ENCODE data around the gene ZNF709.
"Not testable (repeated sequence)": the region's sequence is repeated elsewhere in the genome, so short reads cannot be mapped to it uniquely, and the experiment has no call there.

Gene ZNF709

DNA sequence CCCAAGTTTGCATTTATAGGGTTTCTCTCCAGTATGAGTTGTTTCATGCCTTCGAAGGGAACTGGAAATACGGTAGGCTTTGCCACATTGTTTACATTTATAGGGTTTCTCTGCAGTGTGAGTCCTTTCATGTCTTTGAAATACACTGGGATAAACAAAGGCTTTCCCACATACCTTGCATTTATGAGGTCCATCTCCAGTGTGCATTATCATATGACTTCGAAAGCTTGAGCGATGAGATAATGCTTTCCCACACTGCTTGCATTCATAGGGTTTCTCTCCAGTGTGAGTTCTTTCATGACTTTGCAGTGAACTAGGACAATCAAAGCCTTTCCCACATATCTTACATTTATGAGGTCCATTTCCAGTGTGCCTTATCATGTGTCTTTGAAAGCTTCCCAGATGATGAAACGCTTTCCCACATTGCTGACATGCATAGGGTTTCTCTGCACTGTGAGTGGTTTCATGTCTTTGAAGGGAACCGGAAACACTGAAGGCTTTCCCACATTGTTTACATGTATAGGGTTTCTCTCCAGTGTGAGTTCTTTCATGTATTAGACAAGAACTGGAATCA, 53.8 kb downstream of the ZNF709 start:
- not testable (repeated sequence) for H3K4me1 Mint-ChIP-seq (ENCODE audit: low read depth in 2 of 2); H3K27ac Mint-ChIP-seq; ATAC-seq (replicated peaks); H3K27me3 Mint-ChIP-seq; DNase-seq; H3K9me3 Mint-ChIP-seq; H3K4me3 Mint-ChIP-seq
- peaks cover 12% of the 10 kb centered on the region for H3K36me3 Mint-ChIP-seq (ENCODE audit: insufficient read depth)

DNA sequence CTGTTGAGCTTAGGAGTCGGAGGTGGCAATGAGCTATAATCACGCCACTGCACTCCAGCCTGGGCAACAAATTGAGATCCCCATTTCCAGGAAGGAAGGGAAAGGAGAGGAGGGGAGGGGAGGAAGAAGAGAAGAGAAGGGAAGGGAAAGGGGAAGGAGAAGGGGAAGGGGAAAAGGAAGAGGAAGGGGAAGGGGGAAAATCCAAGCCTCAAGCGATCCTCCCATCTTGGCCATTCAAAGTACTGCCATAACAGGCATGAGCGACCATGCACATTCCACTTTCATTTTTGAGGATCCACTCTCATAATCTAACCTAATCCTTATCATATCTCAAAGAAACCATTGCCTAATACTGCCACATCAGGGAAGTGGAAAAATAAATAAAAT, 58.7 kb downstream of the ZNF709 start:
- Mint-ChIP-seq H3K4me3 (no peak overlapping the region), H3K27ac (no peak overlapping the region), H3K9me3 (peaks cover 5 to 6% of the 10 kb centered on the region in 2 donors), H3K36me3 (ENCODE audit: insufficient read depth) (peaks cover 8% of the 10 kb centered on the region), H3K27me3 (no peaks in the 10 kb centered on the region), H3K4me1 (ENCODE audit: low read depth in 2 of 2) (no peaks in the 10 kb centered on the region)
- DNase-seq (no peak), ATAC-seq (replicated peaks) (no peak)

DNA sequence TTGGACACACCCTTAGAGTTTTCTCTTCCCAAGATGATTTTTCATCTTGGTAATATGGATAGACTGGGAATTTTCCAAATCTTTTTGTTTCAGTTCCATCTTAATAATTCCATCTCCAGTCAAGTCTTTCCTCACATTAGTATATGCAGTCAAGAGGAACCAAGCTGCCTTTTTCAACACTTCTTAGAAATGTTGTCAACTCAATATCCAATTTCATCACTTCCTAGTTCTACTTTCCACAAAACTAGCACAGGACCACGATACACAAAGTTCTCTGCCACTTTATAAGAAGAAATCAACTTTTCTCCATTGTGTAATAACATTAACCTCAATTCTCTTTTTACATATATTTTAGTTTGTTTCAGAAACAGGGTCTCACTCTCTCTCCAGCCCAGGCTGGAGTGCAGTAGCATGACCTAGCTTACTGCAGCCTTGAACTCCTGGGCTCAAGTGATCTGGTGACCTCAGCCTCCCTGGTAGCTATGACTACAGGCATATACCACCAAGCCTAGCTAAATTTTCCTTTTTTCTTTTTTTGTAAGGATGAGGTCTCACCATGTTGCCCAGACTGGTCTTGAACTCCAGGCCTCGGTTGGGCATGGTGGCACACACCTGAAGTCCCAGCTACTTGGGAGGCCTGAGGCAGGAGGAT, 59.3 kb downstream of the ZNF709 start:
- ATAC-seq (replicated peaks) (no peak), DNase-seq (no peak)
- Mint-ChIP-seq H3K4me1 (ENCODE audit: low read depth in 2 of 2) (no peaks in the 10 kb centered on the region), H3K27me3 (no peaks in the 10 kb centered on the region), H3K27ac (no peak overlapping the region), H3K36me3 (ENCODE audit: insufficient read depth) (peaks cover 4% of the 10 kb centered on the region), H3K9me3 (peaks cover 5 to 6% of the 10 kb centered on the region in 2 donors), H3K4me3 (no peak overlapping the region)

DNA sequence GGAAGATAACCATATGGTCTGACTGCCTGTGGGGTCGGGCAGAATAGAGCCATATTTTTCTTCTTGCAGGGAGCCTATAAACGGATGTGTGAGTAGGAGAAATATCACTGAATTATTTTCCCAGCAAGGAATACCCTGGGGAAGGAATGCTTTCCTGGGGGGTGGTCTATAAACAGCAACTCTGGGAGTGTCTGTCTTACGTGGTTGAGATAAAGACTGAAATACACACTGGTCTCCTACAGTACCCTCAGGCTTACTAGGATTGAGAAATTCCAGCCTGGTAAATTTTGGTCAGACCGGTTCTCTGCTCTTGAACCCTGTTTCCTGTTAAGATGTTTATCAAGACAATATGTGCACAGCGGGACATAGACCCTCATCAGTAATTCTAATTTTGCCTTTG, 67.3 kb downstream of the ZNF709 start:
- not testable (repeated sequence) for H3K9me3 Mint-ChIP-seq; H3K36me3 Mint-ChIP-seq (ENCODE audit: insufficient read depth); H3K4me1 Mint-ChIP-seq (ENCODE audit: low read depth in 2 of 2); H3K4me3 Mint-ChIP-seq; DNase-seq; H3K27ac Mint-ChIP-seq; ATAC-seq (replicated peaks); H3K27me3 Mint-ChIP-seq

DNA sequence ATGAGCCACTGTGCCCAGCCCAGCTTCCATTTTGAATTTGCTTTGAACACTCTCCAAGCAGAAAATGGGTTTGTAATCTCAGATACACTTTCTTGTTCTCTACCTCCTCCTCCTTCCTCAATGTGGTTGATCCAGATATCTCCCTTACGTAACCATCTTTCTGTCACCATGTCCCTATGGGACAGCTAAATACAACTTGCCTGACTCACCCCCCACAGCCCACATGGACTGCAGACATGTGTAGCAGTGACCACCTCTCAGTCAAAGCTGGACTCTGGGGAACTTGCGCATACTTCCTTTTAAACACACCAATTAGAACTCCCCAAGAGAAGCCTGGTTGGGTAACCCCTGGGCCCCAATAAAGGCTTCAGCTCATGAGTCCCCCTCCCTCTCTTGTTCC, 72.7 kb downstream of the ZNF709 start:
- DNase-seq, result no peak
- Mint-ChIP-seq H3K9me3 (peaks cover 1 to 7% of the 10 kb centered on the region in 2 donors), H3K36me3 (ENCODE audit: insufficient read depth) (no peaks in the 10 kb centered on the region), H3K4me3 (no peak overlapping the region), H3K27ac (no peak overlapping the region), H3K27me3 (no peaks in the 10 kb centered on the region), H3K4me1 (ENCODE audit: low read depth in 2 of 2) (no peaks in the 10 kb centered on the region)
- ATAC-seq (replicated peaks), result no peak
